Trophoblast cell (in vitro differentiated cells and primary cell): Measurements from ENCODE around the gene VCL.

Experiments
- DNase-seq, 2 donors: peaks; one replicate each; pipeline ENCODE4 v3.0.0-alpha.2; 2016
- H2AFZ ChIP-seq: 2 replicates; pipeline ENCODE4 v1.6.1; 2013; ENCODE audit warnings: low read length, moderate library complexity, mild to moderate bottlenecking; ENCODE audit not compliant: insufficient read depth, poor library complexity
- H2AK5ac ChIP-seq: 2 replicates; pipeline ENCODE4 v1.6.1; 2013; ENCODE audit warnings: mild to moderate bottlenecking, low read length
- H2BK120ac ChIP-seq: 2 replicates; pipeline ENCODE4 v1.6.1; 2013; ENCODE audit warnings: low read length, mild to moderate bottlenecking, moderate library complexity; ENCODE audit not compliant: insufficient read depth, poor library complexity
- H2BK12ac ChIP-seq: 2 replicates; pipeline ENCODE4 v1.6.1; 2013; ENCODE audit warnings: mild to moderate bottlenecking, low read length, moderate library complexity
- H2BK5ac ChIP-seq: 2 replicates; pipeline ENCODE4 v1.6.1; 2013; ENCODE audit warnings: low read length, low read depth, moderate library complexity, mild to moderate bottlenecking; ENCODE audit not compliant: poor library complexity
- H3K14ac ChIP-seq: 2 replicates; pipeline ENCODE4 v1.6.1; 2013; ENCODE audit warnings: mild to moderate bottlenecking, low read length
- H3K18ac ChIP-seq: 2 replicates; pipeline ENCODE4 v1.6.1; 2013; ENCODE audit warnings: mild to moderate bottlenecking, low read length
- H3K23ac ChIP-seq: 2 replicates; pipeline ENCODE4 v1.6.1; 2013; ENCODE audit warnings: low read length
- H3K27ac ChIP-seq: 2 replicates; pipeline ENCODE4 v1.5.1; 2013; ENCODE audit warnings: low read depth, mild to moderate bottlenecking, inconsistent platforms, low read length, moderate library complexity
- H3K27me3 ChIP-seq: 2 replicates; pipeline ENCODE4 v1.6.1; 2013; ENCODE audit warnings: inconsistent platforms, mild to moderate bottlenecking, low read length, moderate library complexity; ENCODE audit not compliant: insufficient read depth
- H3K36me3 ChIP-seq, 2 experiments: 1 replicate in 1 of 2; 2 replicates in 1 of 2; pipeline ENCODE4 v1.6.1; 2013; ENCODE audit warnings: low read length in 2 of 2, mild to moderate bottlenecking in 2 of 2, moderate library complexity in 1 of 2; ENCODE audit not compliant: insufficient read depth in 2 of 2, control insufficient read depth in 1 of 2
- H3K4ac ChIP-seq: 2 replicates; pipeline ENCODE4 v1.6.1; 2013; ENCODE audit warnings: low read depth, mild to moderate bottlenecking, low read length, moderate library complexity
- H3K4me1 ChIP-seq, 2 experiments: 1 replicate in 1 of 2; 2 replicates in 1 of 2; pipeline ENCODE4 v1.6.1; 2013; ENCODE audit warnings: low read length in 2 of 2, mild to moderate bottlenecking in 2 of 2, moderate library complexity in 1 of 2; ENCODE audit not compliant: insufficient read depth in 2 of 2, control insufficient read depth in 1 of 2
- H3K4me2 ChIP-seq: 2 replicates; pipeline ENCODE4 v1.6.1; 2013; ENCODE audit warnings: inconsistent platforms, mild to moderate bottlenecking, low read length, moderate library complexity
- H3K4me3 ChIP-seq: 2 replicates; pipeline ENCODE4 v1.5.1; 2013; ENCODE audit warnings: mild to moderate bottlenecking, low read depth, low read length, inconsistent platforms
- H3K79me1 ChIP-seq: one replicate; pipeline ENCODE4 v1.6.1; 2013; ENCODE audit warnings: low read length
- H3K79me2 ChIP-seq: 2 replicates; pipeline ENCODE4 v1.6.1; 2013; ENCODE audit warnings: low read length, mild to moderate bottlenecking; ENCODE audit not compliant: control insufficient read depth, insufficient read depth, poor library complexity
- H3K9ac ChIP-seq: 2 replicates; pipeline ENCODE4 v1.6.1; 2013; ENCODE audit warnings: mild to moderate bottlenecking, low read length
- H3K9me3 ChIP-seq: 2 replicates; pipeline ENCODE4 v1.6.1; 2013; ENCODE audit warnings: low read depth, mild to moderate bottlenecking, control low read depth, inconsistent platforms, low read length; ENCODE audit not compliant: insufficient read depth
- H4K12ac ChIP-seq: 2 replicates; pipeline ENCODE4 v1.6.1; 2013; ENCODE audit warnings: low read depth, mild to moderate bottlenecking, low read length, moderate library complexity
- H4K8ac ChIP-seq: 2 replicates; pipeline ENCODE4 v1.6.1; 2013; ENCODE audit warnings: low read depth, mild to moderate bottlenecking, low read length, moderate library complexity
- H4K91ac ChIP-seq: one replicate; pipeline ENCODE4 v1.6.1; 2013; ENCODE audit warnings: low read depth, mild to moderate bottlenecking, low read length, moderate library complexity
- WGBS: extraction: QIAGEN DNeasy Blood & Tissue Kit; methylation state at CpG from one replicate; pipeline ENCODE4 v1.1.7; 2013; ENCODE audit warnings: missing lambda C conversion rate; ENCODE audit not compliant: insufficient read length, insufficient coverage; ENCODE audit errors: extremely low coverage; 5-methylcytosine and 5-hydroxymethylcytosine counted together

VCL gene

GRCh38 chr10:74086317-74086716 lies 88.4 kb downstream of the VCL start:
- H3K4me1 ChIP-seq: no peaks in the 10 kb centered on the region
- no peak overlapping the region for H3K4me3 ChIP-seq
- H3K27me3 ChIP-seq: no peaks in the 10 kb centered on the region
- no peak overlapping the region for H3K9ac ChIP-seq
- H2AK5ac ChIP-seq: no peak overlapping the region
- no peak overlapping the region for H3K4ac ChIP-seq
- no peak overlapping the region for H3K4me2 ChIP-seq
- no peak overlapping the region for H4K12ac ChIP-seq
- H2BK5ac ChIP-seq: no peak overlapping the region
- no peaks in the 10 kb centered on the region for H3K79me1 ChIP-seq
- no peak overlapping the region for H3K23ac ChIP-seq
- no CpG with 5 or more reads among the region's 2 CpGs for WGBS
- H4K8ac ChIP-seq: no peak overlapping the region
- no peak overlapping the region for H2AFZ ChIP-seq
- H2BK120ac ChIP-seq: no peak overlapping the region
- no peak overlapping the region for H2BK12ac ChIP-seq
- H4K91ac ChIP-seq: no peak overlapping the region
- H3K14ac ChIP-seq: no peak overlapping the region
- no peaks in the 10 kb centered on the region for H3K79me2 ChIP-seq
- no peak for DNase-seq
- no peak overlapping the region for H3K27ac ChIP-seq
- H3K36me3 ChIP-seq: peaks cover 14 to 26% of the 10 kb centered on the region in 2 experiments
- H3K18ac ChIP-seq: no peak overlapping the region
- no peaks in the 10 kb centered on the region for H3K9me3 ChIP-seq

GRCh38 chr10:74088722-74089121 lies 90.8 kb downstream of the VCL start:
- H3K18ac ChIP-seq: no peak overlapping the region
- no peaks in the 10 kb centered on the region for H3K79me1 ChIP-seq
- H2AFZ ChIP-seq: no peak overlapping the region
- H2BK12ac ChIP-seq: no peak overlapping the region
- DNase-seq: no peak
- no peak overlapping the region for H3K23ac ChIP-seq
- no peaks in the 10 kb centered on the region for H3K79me2 ChIP-seq
- no peak overlapping the region for H3K14ac ChIP-seq
- H3K4me1 ChIP-seq: no peaks in the 10 kb centered on the region
- H3K27ac ChIP-seq: no peak overlapping the region
- H2BK120ac ChIP-seq: no peak overlapping the region
- no peak overlapping the region for H3K4ac ChIP-seq
- H4K12ac ChIP-seq: no peak overlapping the region
- no peak overlapping the region for H2AK5ac ChIP-seq
- H3K36me3 ChIP-seq: peaks cover 22 to 35% of the 10 kb centered on the region in 2 experiments
- H3K9me3 ChIP-seq: no peaks in the 10 kb centered on the region
- no peak overlapping the region for H3K9ac ChIP-seq
- no peak overlapping the region for H2BK5ac ChIP-seq
- H3K27me3 ChIP-seq: no peaks in the 10 kb centered on the region
- no CpG with 5 or more reads among the region's 3 CpGs for WGBS
- H3K4me2 ChIP-seq: no peak overlapping the region
- no peak overlapping the region for H3K4me3 ChIP-seq
- H4K8ac ChIP-seq: no peak overlapping the region
- no peak overlapping the region for H4K91ac ChIP-seq

GRCh38 chr10:74092372-74092771 lies 94.5 kb downstream of the VCL start:
- H4K91ac ChIP-seq: no peak overlapping the region
- no peaks in the 10 kb centered on the region for H3K9me3 ChIP-seq
- no peak overlapping the region for H4K12ac ChIP-seq
- no peak overlapping the region for H2BK5ac ChIP-seq
- no peak overlapping the region for H3K9ac ChIP-seq
- WGBS: no CpG with 5 or more reads among the region's 3 CpGs
- H3K14ac ChIP-seq: no peak overlapping the region
- no peak overlapping the region for H3K4ac ChIP-seq
- no peak overlapping the region for H2AFZ ChIP-seq
- H2BK12ac ChIP-seq: no peak overlapping the region
- no peak overlapping the region for H3K4me3 ChIP-seq
- no peak overlapping the region for H3K27ac ChIP-seq
- H4K8ac ChIP-seq: no peak overlapping the region
- no peaks in the 10 kb centered on the region for H3K79me2 ChIP-seq
- no peaks in the 10 kb centered on the region for H3K79me1 ChIP-seq
- H3K23ac ChIP-seq: no peak overlapping the region
- H3K27me3 ChIP-seq: no peaks in the 10 kb centered on the region
- H2BK120ac ChIP-seq: no peak overlapping the region
- no peak for DNase-seq
- H3K18ac ChIP-seq: no peak overlapping the region
- H3K36me3 ChIP-seq: peaks cover 39 to 43% of the 10 kb centered on the region in 2 experiments
- no peaks in the 10 kb centered on the region for H3K4me1 ChIP-seq
- H3K4me2 ChIP-seq: no peak overlapping the region
- H2AK5ac ChIP-seq: no peak overlapping the region

- H3K79me1 ChIP-seq: no peaks in the 10 kb centered on the region
- H3K4me1 ChIP-seq: no peaks in the 10 kb centered on the region
- no peak overlapping the region for H2AK5ac ChIP-seq
- no peak overlapping the region for H3K4me2 ChIP-seq
- H3K9ac ChIP-seq: no peak overlapping the region
- no peak overlapping the region for H2BK120ac ChIP-seq
- H4K12ac ChIP-seq: no peak overlapping the region
- H4K91ac ChIP-seq: no peak overlapping the region
- peaks cover 38 to 54% of the 10 kb centered on the region in 2 experiments for H3K36me3 ChIP-seq
- H3K27me3 ChIP-seq: no peaks in the 10 kb centered on the region
- no CpG with 5 or more reads among the region's 4 CpGs for WGBS
- H3K4me3 ChIP-seq: no peak overlapping the region
- no peaks in the 10 kb centered on the region for H3K9me3 ChIP-seq
- H3K27ac ChIP-seq: no peak overlapping the region
- H3K14ac ChIP-seq: no peak overlapping the region
- H3K79me2 ChIP-seq: no peaks in the 10 kb centered on the region
- no peak overlapping the region for H2AFZ ChIP-seq
- no peak overlapping the region for H3K18ac ChIP-seq
- DNase-seq: peak; percentile 80 to 89
- H3K4ac ChIP-seq: no peak overlapping the region
- H3K23ac ChIP-seq: no peak overlapping the region
- H2BK5ac ChIP-seq: no peak overlapping the region
- H2BK12ac ChIP-seq: no peak overlapping the region
- H4K8ac ChIP-seq: no peak overlapping the region
These were observed 95.7 kb downstream of the VCL start for GRCh38 chr10:74093530-74094164.
